ENCODE results near the gene HCN4.

The HCN4 gene

GRCh38 chr15:73362900-73363299, 5.9 kb downstream of the HCN4 start:
- no peak for DNase-seq (ENCODE audit: low read depth)
- H3K4me3 ChIP-seq (replicated peaks; ENCODE audit: low read depth, low read length), result no peak overlapping the region
- TF ChIP-seq, protein P1, sequence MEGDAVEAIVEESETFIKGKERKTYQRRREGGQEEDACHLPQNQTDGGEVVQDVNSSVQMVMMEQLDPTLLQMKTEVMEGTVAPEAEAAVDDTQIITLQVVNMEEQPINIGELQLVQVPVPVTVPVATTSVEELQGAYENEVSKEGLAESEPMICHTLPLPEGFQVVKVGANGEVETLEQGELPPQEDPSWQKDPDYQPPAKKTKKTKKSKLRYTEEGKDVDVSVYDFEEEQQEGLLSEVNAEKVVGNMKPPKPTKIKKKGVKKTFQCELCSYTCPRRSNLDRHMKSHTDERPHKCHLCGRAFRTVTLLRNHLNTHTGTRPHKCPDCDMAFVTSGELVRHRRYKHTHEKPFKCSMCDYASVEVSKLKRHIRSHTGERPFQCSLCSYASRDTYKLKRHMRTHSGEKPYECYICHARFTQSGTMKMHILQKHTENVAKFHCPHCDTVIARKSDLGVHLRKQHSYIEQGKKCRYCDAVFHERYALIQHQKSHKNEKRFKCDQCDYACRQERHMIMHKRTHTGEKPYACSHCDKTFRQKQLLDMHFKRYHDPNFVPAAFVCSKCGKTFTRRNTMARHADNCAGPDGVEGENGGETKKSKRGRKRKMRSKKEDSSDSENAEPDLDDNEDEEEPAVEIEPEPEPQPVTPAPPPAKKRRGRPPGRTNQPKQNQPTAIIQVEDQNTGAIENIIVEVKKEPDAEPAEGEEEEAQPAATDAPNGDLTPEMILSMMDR (IDR thresholded peaks at IDR 0.05; ENCODE audit: low read length, missing control alignments), result no peak

GRCh38 chr15:73361337-73361736, 7.4 kb downstream of the HCN4 start:
- TF ChIP-seq, protein P1 (IDR thresholded peaks at IDR 0.05; ENCODE audit: low read length, missing control alignments), result no peak
- no peak overlapping the region for H3K4me3 ChIP-seq (replicated peaks; ENCODE audit: low read depth, low read length)
- DNase-seq (ENCODE audit: low read depth), result no peak

DNA sequence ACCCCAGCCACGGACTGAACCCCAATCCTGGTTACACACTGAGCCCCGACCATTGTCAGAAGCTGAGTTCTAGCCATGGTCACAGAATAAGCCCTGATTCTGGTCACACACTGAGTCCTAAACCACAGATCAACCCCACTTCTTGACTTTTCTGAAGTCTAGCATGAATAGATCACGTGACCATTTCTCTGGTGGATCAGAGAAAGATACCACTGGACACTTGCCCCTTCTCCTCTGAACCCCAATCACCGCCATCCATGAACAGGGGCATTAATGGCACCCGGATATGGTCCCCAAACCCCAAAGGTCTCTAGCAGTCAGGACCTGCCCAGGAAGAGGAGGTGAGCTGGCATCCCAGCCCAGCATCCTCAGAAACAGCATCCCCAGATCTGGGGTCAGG, 9.1 kb downstream of the HCN4 start:
- TF ChIP-seq, protein P1 (IDR thresholded peaks at IDR 0.05; ENCODE audit: low read length, missing control alignments), result no peak
- no peak for DNase-seq (ENCODE audit: low read depth)
- no peak overlapping the region for H3K4me3 ChIP-seq (replicated peaks; ENCODE audit: low read depth, low read length)

GRCh38 chr15:73357999-73358665, 10.6 kb downstream of the HCN4 start:
- no peak for DNase-seq (ENCODE audit: low read depth)
- H3K4me3 ChIP-seq (replicated peaks; ENCODE audit: low read depth, low read length), result no peak overlapping the region
- TF ChIP-seq, protein P1 (IDR thresholded peaks at IDR 0.05; ENCODE audit: low read length, missing control alignments), result no peak

DNA sequence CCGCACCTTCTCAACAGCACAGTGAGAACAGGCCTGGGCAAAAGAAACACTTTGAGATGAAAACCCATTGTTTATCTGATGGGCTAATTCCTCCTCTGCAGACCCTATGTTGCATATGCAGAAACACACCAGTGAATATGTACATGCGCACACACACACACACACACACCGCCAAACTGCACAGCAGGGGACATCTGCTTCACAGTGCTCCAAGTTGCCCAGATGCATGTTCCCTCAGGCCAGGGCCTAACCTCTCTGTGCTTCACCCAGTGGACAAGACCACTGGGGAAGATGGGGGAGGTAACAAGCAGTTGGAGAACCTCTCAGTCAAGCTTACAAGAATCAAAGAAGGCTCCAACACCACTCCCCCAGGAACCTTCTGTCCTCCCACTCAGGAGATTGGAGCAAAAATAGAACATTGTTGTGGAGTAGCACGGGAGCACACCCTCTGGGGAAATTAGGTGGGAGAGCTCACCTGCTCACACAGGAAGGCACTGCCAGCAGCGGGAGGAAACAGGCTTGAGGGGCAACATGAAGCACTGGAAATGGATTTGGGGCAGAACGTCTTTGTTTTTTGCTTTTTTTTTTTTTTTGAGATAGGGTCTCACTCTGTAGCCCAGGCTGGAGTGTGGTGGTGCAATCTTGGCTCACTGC, 13.0 kb downstream of the HCN4 start:
- no peak overlapping the region for H3K4me3 ChIP-seq (replicated peaks; ENCODE audit: low read depth, low read length)
- no peak for DNase-seq (ENCODE audit: low read depth)
- TF ChIP-seq, protein P1 (IDR thresholded peaks at IDR 0.05; ENCODE audit: low read length, missing control alignments), result no peak

- no peak for DNase-seq (ENCODE audit: low read depth)
- TF ChIP-seq, protein P1 (IDR thresholded peaks at IDR 0.05; ENCODE audit: low read length, missing control alignments), result no peak
- no peak overlapping the region for H3K4me3 ChIP-seq (replicated peaks; ENCODE audit: low read depth, low read length)
Measured at GRCh38 chr15:73354241-73354640, 14.5 kb downstream of the HCN4 start.

GRCh38 chr15:73353734-73354133, 15.0 kb downstream of the HCN4 start:
- no peak for DNase-seq (ENCODE audit: low read depth)
- no peak overlapping the region for H3K4me3 ChIP-seq (replicated peaks; ENCODE audit: low read depth, low read length)
- TF ChIP-seq, protein P1 (IDR thresholded peaks at IDR 0.05; ENCODE audit: low read length, missing control alignments), result no peak
